Muscle of leg (tissue), 11 donors: ENCODE results near the gene PPP2R1A. TPM values are rescaled to one million over a fixed set of nuclear protein-coding genes. Genes with fewer than 3 reads are reported as not detected.
"Not testable (repeated sequence)": the region's sequence is repeated elsewhere in the genome, so short reads cannot be mapped to it uniquely, and the experiment has no call there.

Experiments
- DNase-seq: peaks from one replicate; pipeline ENCODE4 v3.0.0; 2013
- H3K27ac ChIP-seq: one replicate; pipeline ENCODE4 v1.5.1; 2013; ENCODE audit warnings: mild to moderate bottlenecking, low read length, control low read depth
- H3K27me3 ChIP-seq: one replicate; pipeline ENCODE4 v1.6.1; 2013; ENCODE audit warnings: low read length; ENCODE audit not compliant: control insufficient read depth, insufficient read depth
- H3K36me3 ChIP-seq: one replicate; pipeline ENCODE4 v1.6.1; 2013; ENCODE audit warnings: low read length; ENCODE audit not compliant: control insufficient read depth, insufficient read depth
- H3K4me1 ChIP-seq: one replicate; pipeline ENCODE4 v1.6.1; 2013; ENCODE audit warnings: low read length; ENCODE audit not compliant: control insufficient read depth, insufficient read depth
- H3K4me3 ChIP-seq: one replicate; pipeline ENCODE4 v1.5.1; 2013; ENCODE audit warnings: low read length, control low read depth
- H3K9me3 ChIP-seq: replicated peaks from 2 replicates; pipeline ENCODE4 v1.6.1; 2013; ENCODE audit warnings: low read depth, low read length; ENCODE audit not compliant: control insufficient read depth
- WGBS: methylation state at CpG from one replicate; pipeline ENCODE4 v1.1.5; 2013; ENCODE audit warnings: missing lambda C conversion rate; ENCODE audit not compliant: insufficient coverage; 5-methylcytosine and 5-hydroxymethylcytosine counted together
- polyA plus RNA-seq, 8 donors: library from polyadenylated mRNA; unstranded; fragments of 120-200 nt; gene quantifications; one replicate each; pipeline versions ENCODE4 v1.2.1 to v1.2.3, GENCODE V29; 2013; ENCODE audit warnings: inconsistent platforms in 1 of 8, low replicate concordance in 1 of 8; ENCODE audit not compliant: insufficient read length in 8 of 8, insufficient read depth in 1 of 8
- total RNA-seq: library from RNA; stranded (reverse); fragments of 120-200 nt; gene quantifications from one replicate; pipeline ENCODE4 v1.2.4, GENCODE V29; 2013

The PPP2R1A gene
- total and polyA plus RNA-seq, 9 donors: 136 to 349 (median 306) TPM

GRCh38 chr19:52200044-52200443 lies 10.2 kb downstream of the PPP2R1A start:
- DNase-seq: peak; percentile 26
- Histone ChIP-seq H3K4me3 (no peak overlapping the region), H3K4me1 (no peaks in the 10 kb centered on the region), H3K36me3 (peaks cover 71% of the 10 kb centered on the region), H3K9me3 (no peaks in the 10 kb centered on the region), H3K27ac (no peak overlapping the region), H3K27me3 (no peaks in the 10 kb centered on the region)
- 81% methylated on average over 3 of the region's 7 CpGs for WGBS

GRCh38 chr19:52200755-52201391 lies 11.0 kb downstream of the PPP2R1A start:
- not testable (repeated sequence) for H3K4me1 ChIP-seq, H3K4me3 ChIP-seq, H3K27me3 ChIP-seq, DNase-seq, H3K9me3 ChIP-seq, H3K27ac ChIP-seq
- peaks cover 70% of the 10 kb centered on the region for H3K36me3 ChIP-seq
- WGBS: 74% methylated on average over 6 of the region's 17 CpGs

GRCh38 chr19:52206481-52206880 lies 16.6 kb downstream of the PPP2R1A start:
- DNase-seq: no peak
- Histone ChIP-seq H3K27me3 (no peaks in the 10 kb centered on the region), H3K27ac (no peak overlapping the region), H3K36me3 (peaks cover 86% of the 10 kb centered on the region), H3K4me1 (no peaks in the 10 kb centered on the region), H3K4me3 (no peak overlapping the region), H3K9me3 (no peaks in the 10 kb centered on the region)
- 77% methylated on average over 3 of the region's 5 CpGs for WGBS

GRCh38 chr19:52211203-52211602 lies 21.4 kb downstream of the PPP2R1A start:
- H3K4me1 ChIP-seq: no peaks in the 10 kb centered on the region
- DNase-seq: no peak
- H3K4me3 ChIP-seq: no peak overlapping the region
- no peaks in the 10 kb centered on the region for H3K9me3 ChIP-seq
- H3K27me3 ChIP-seq: no peaks in the 10 kb centered on the region
- WGBS: 94% methylated on average over 20 of the region's 20 CpGs
- peaks cover 88% of the 10 kb centered on the region for H3K36me3 ChIP-seq
- H3K27ac ChIP-seq: no peak overlapping the region

GRCh38 chr19:52211926-52212571 lies 22.2 kb downstream of the PPP2R1A start:
- H3K36me3 ChIP-seq: peaks cover 87% of the 10 kb centered on the region
- H3K4me3 ChIP-seq: no peak overlapping the region
- no peaks in the 10 kb centered on the region for H3K27me3 ChIP-seq
- DNase-seq: no peak
- H3K4me1 ChIP-seq: no peaks in the 10 kb centered on the region
- WGBS: 96% methylated on average over 2 of the region's 11 CpGs
- no peak overlapping the region for H3K27ac ChIP-seq
- H3K9me3 ChIP-seq: no peaks in the 10 kb centered on the region

- Histone ChIP-seq H3K4me3 (no peak overlapping the region), H3K4me1 (no peaks in the 10 kb centered on the region), H3K27me3 (no peaks in the 10 kb centered on the region), H3K27ac (no peak overlapping the region), H3K36me3 (peaks cover 87% of the 10 kb centered on the region), H3K9me3 (no peaks in the 10 kb centered on the region)
- WGBS: 95% methylated on average over 25 of the region's 25 CpGs
- DNase-seq: no peak
Observed at GRCh38 chr19:52212572-52213255, 22.9 kb downstream of the PPP2R1A start.

GRCh38 chr19:52214241-52214640 lies 24.4 kb downstream of the PPP2R1A start:
- Histone ChIP-seq H3K9me3 (no peaks in the 10 kb centered on the region), H3K4me1 (peaks cover 3% of the 10 kb centered on the region), H3K36me3 (peaks cover 87% of the 10 kb centered on the region), H3K27ac (no peak overlapping the region), H3K27me3 (no peaks in the 10 kb centered on the region), H3K4me3 (no peak overlapping the region)
- no peak for DNase-seq
- WGBS: 77% methylated on average over 1 of the region's 5 CpGs

- DNase-seq: no peak
- Histone ChIP-seq H3K36me3 (peaks cover 93% of the 10 kb centered on the region), H3K27me3 (no peaks in the 10 kb centered on the region), H3K4me3 (no peak overlapping the region), H3K4me1 (peaks cover 13% of the 10 kb centered on the region), H3K27ac (no peak overlapping the region), H3K9me3 (no peaks in the 10 kb centered on the region)
- WGBS: 100% methylated on average over 2 of the region's 3 CpGs
Observed at GRCh38 chr19:52216401-52216800, 26.5 kb downstream of the PPP2R1A start.

- WGBS: 96% methylated on average over 4 of the region's 5 CpGs
- Histone ChIP-seq H3K4me1 (peaks cover 13% of the 10 kb centered on the region), H3K9me3 (no peaks in the 10 kb centered on the region), H3K27ac (no peak overlapping the region), H3K36me3 (peaks cover 93% of the 10 kb centered on the region), H3K4me3 (no peak overlapping the region), H3K27me3 (no peaks in the 10 kb centered on the region)
- no peak for DNase-seq
Observed at GRCh38 chr19:52217576-52217975, 27.7 kb downstream of the PPP2R1A start.

- Histone ChIP-seq H3K4me1 (peaks cover 13% of the 10 kb centered on the region), H3K27ac (no peak overlapping the region), H3K27me3 (no peaks in the 10 kb centered on the region), H3K36me3 (peaks cover 90% of the 10 kb centered on the region), H3K9me3 (no peaks in the 10 kb centered on the region), H3K4me3 (no peak overlapping the region)
- 79% methylated on average over 7 of the region's 8 CpGs for WGBS
- DNase-seq: peak; percentile 78
Observed at GRCh38 chr19:52219611-52220010, 29.8 kb downstream of the PPP2R1A start.
